ENCODE data around the gene SEMA3B. TPM values are rescaled to one million over a fixed set of nuclear protein-coding genes. Genes with fewer than 3 reads are reported as not detected.

SEMA3B gene
- total RNA-seq, 1 experiment from 2014 or later = 21.8 TPM

GRCh38 chr3:50233176-50233575 is 35.8 kb upstream of the SEMA3B start:
- intact Hi-C loops (cut with micrococcal nuclease; ENCODE audit: unreplicated experiment) = no loop called here
- no peaks in the 10 kb centered on the region for H3K36me3 ChIP-seq (ENCODE audit: control insufficient read depth, insufficient read depth, low read length)
- H3K4me3 ChIP-seq (ENCODE audit: low read depth, low read length) = no peak overlapping the region
- peaks cover 28% of the 10 kb centered on the region for H3K4me1 ChIP-seq
- CTCF ChIA-PET = no interaction called here
- Mint-ChIP-seq H3K4me3 (ENCODE audit: unreplicated experiment) (no peak overlapping the region), H3K27ac (ENCODE audit: unreplicated experiment) (no peak overlapping the region), H3K27me3 (ENCODE audit: insufficient read depth, unreplicated experiment) (no peaks in the 10 kb centered on the region), H3K36me3 (ENCODE audit: insufficient read depth, unreplicated experiment) (peaks cover 7% of the 10 kb centered on the region), H3K4me1 (ENCODE audit: low read depth, unreplicated experiment) (peaks cover 13% of the 10 kb centered on the region), H3K9me3 (ENCODE audit: unreplicated experiment) (no peaks in the 10 kb centered on the region)
- no peak for DNase-seq
- H3K27me3 ChIP-seq (replicated peaks; ENCODE audit: control insufficient read depth, insufficient read depth, low read length) = no peaks in the 10 kb centered on the region
- POLR2A ChIA-PET = interaction anchor here (0.6 kb wide), 1 partner anchor 31 kb away, joined by 5 read pairs; no protein-coding TSS in a partner anchor
- TF ChIP-seq CTCF (IDR thresholded peaks at IDR 0.05; ENCODE audit: insufficient read depth in 1 of 2, low read depth in 1 of 2, low read length in 1 of 2, severe bottlenecking in 1 of 2, unreplicated experiment in 1 of 2) = no peak
- no TSS peak for BruUV-seq (replicated peaks)
- H3K9me3 ChIP-seq = no peaks in the 10 kb centered on the region

GRCh38 chr3:50235716-50236483 is 33.0 kb upstream of the SEMA3B start, which contains the start of gene GNAI2:
Gene GNAI2 (plus strand): TSS chr3:50236204. CDS start chr3:50236336, 132 bp downstream.
- BruUV-seq (replicated peaks) = no TSS peak
- POLR2A ChIA-PET = interaction anchor here (0.5 to 1.8 kb wide), 17 partner anchors 9 to 200 kb away, joined by 3 to 16 read pairs (median 4); partner anchors contain the start of genes HYAL3, LSMEM2, NAA80 and TUSC2
- CTCF ChIA-PET = interaction anchor here (0.6 to 1.8 kb wide), 16 partner anchors 8 to 115 kb away, joined by 3 to 30 read pairs (median 5); partner anchors contain the start of genes CYB561D2, IFRD2, NPRL2 and SEMA3B
- H3K27me3 Mint-ChIP-seq (ENCODE audit: insufficient read depth, unreplicated experiment) = no peaks in the 10 kb centered on the region
- Histone ChIP-seq H3K4me3 (ENCODE audit: low read depth, low read length) (peak within 1 kb of the TSS; percentile 52), H3K27me3 (replicated peaks; ENCODE audit: control insufficient read depth, insufficient read depth, low read length) (no peaks in the 10 kb centered on the region), H3K4me1 (peaks cover 23% of the 10 kb centered on the region), H3K9me3 (no peaks in the 10 kb centered on the region), H3K36me3 (ENCODE audit: control insufficient read depth, insufficient read depth, low read length) (no peaks in the 10 kb centered on the region; the same call in 1 of the 2 replicates)
- H3K36me3 Mint-ChIP-seq (ENCODE audit: insufficient read depth, unreplicated experiment) = peaks cover 12% of the 10 kb centered on the region
- H3K9me3 Mint-ChIP-seq (ENCODE audit: unreplicated experiment) = no peaks in the 10 kb centered on the region
- no peak for TF ChIP-seq CTCF (IDR thresholded peaks at IDR 0.05; ENCODE audit: insufficient read depth in 1 of 2, low read depth in 1 of 2, low read length in 1 of 2, severe bottlenecking in 1 of 2, unreplicated experiment in 1 of 2)
- DNase-seq = peak; percentile 98 to 99
- peaks cover 13% of the 10 kb centered on the region for H3K4me1 Mint-ChIP-seq (ENCODE audit: low read depth, unreplicated experiment)
- intact Hi-C loops (cut with micrococcal nuclease; ENCODE audit: unreplicated experiment) = loop anchor here (1.0 to 2.0 kb wide), 2 partner anchors 9 to 63 kb away; partner anchors contain the start of genes HYAL3 and NAA80
- H3K4me3 Mint-ChIP-seq (ENCODE audit: unreplicated experiment) = peak within 1 kb of the TSS; percentile 94
- H3K27ac Mint-ChIP-seq (ENCODE audit: unreplicated experiment) = peak within 1 kb of the TSS; percentile 82

- intact Hi-C loops (cut with micrococcal nuclease; ENCODE audit: unreplicated experiment) = loop anchor here (2.0 kb wide), 1 partner anchor 62 kb away; the partner anchor contains the start of genes HYAL3 and NAA80
Observed at GRCh38 chr3:50236484-50237132, 32.3 kb upstream of the SEMA3B start.

More at GRCh38 chr3:50236484-50237132, 32.3 kb upstream of the SEMA3B start:
- H3K27ac Mint-ChIP-seq (ENCODE audit: unreplicated experiment) = peak overlapping the region; percentile 82
- peaks cover 13% of the 10 kb centered on the region for H3K4me1 Mint-ChIP-seq (ENCODE audit: low read depth, unreplicated experiment)
- no peaks in the 10 kb centered on the region for H3K9me3 Mint-ChIP-seq (ENCODE audit: unreplicated experiment)
- no peaks in the 10 kb centered on the region for H3K27me3 ChIP-seq (replicated peaks; ENCODE audit: control insufficient read depth, insufficient read depth, low read length)
- TSS peak; percentile 52 for BruUV-seq (replicated peaks)
- H3K27me3 Mint-ChIP-seq (ENCODE audit: insufficient read depth, unreplicated experiment) = no peaks in the 10 kb centered on the region
- peak overlapping the region; percentile 94 for H3K4me3 Mint-ChIP-seq (ENCODE audit: unreplicated experiment)
- POLR2A ChIA-PET = interaction anchor here (0.6 to 1.8 kb wide), 6 partner anchors 10 to 209 kb away, joined by 5 to 16 read pairs (median 8); partner anchors contain the start of genes HYAL3 and NAA80
- H3K9me3 ChIP-seq = no peaks in the 10 kb centered on the region
- no peak for DNase-seq
- no peak for TF ChIP-seq CTCF (IDR thresholded peaks at IDR 0.05; ENCODE audit: insufficient read depth in 1 of 2, low read depth in 1 of 2, low read length in 1 of 2, severe bottlenecking in 1 of 2, unreplicated experiment in 1 of 2)
- CTCF ChIA-PET = interaction anchor here (0.5 to 1.8 kb wide), 10 partner anchors 10 to 210 kb away, joined by 4 to 30 read pairs (median 5); partner anchors contain the start of genes CYB561D2 and NPRL2
- H3K4me3 ChIP-seq (ENCODE audit: low read depth, low read length) = peak overlapping the region; percentile 52
- peaks cover 23% of the 10 kb centered on the region for H3K4me1 ChIP-seq
- H3K36me3 Mint-ChIP-seq (ENCODE audit: insufficient read depth, unreplicated experiment) = peaks cover 12% of the 10 kb centered on the region
- H3K36me3 ChIP-seq (ENCODE audit: control insufficient read depth, insufficient read depth, low read length) = no peaks in the 10 kb centered on the region; the same call in none of the 2 replicates

All from Caco-2 (cell line).